Fibroblast of pulmonary artery (primary cell): Measurements from ENCODE around the gene REM1.
A peak's percentile ranks its signal among the peaks of the same experiment; 100 is the strongest.
"Not testable (repeated sequence)": the region's sequence is repeated elsewhere in the genome, so short reads cannot be mapped to it uniquely, and the experiment has no call there.

Experiments used
- DNase-seq: peaks from one replicate; pipeline ENCODE4 v3.0.0-alpha.2; 2010; ENCODE audit warnings: low read depth
- H3K4me3 ChIP-seq: replicated peaks from 2 replicates; pipeline ENCODE4 v1.5.1; 2011; ENCODE audit warnings: low read depth, mild to moderate bottlenecking, control low read depth, low read length, moderate library complexity
- CTCF ChIP-seq: IDR thresholded peaks from 2 replicates; pipeline ENCODE4 v1.5.1; 2011; ENCODE audit warnings: mild to moderate bottlenecking, control low read depth, low read length, inconsistent platforms; ENCODE audit errors: missing control alignments

Gene REM1

GRCh38 chr20:31474758-31475427 is at the start of gene REM1, which contains the start of gene DEFB124:
REM1 (plus strand) TSS chr20:31475288; CDS start chr20:31476446, 1,158 bp downstream.
DEFB124 (minus strand) TSS chr20:31475127; CDS start chr20:31473013, 2,114 bp downstream.
- DNase-seq, result no peak
- peak within 1 kb of the TSS; percentile 48 for H3K4me3 ChIP-seq
- no peak for TF ChIP-seq CTCF

- no peak for TF ChIP-seq CTCF
- no peak for DNase-seq
- no peak overlapping the region for H3K4me3 ChIP-seq
Measured at GRCh38 chr20:31425797-31426196, 49.3 kb upstream of the REM1 start.

- H3K4me3 ChIP-seq, DNase-seq: not testable (repeated sequence)
Measured at GRCh38 chr20:31426891-31427551, 48.1 kb upstream of the REM1 start.

GRCh38 chr20:31427576-31427975 is 47.5 kb upstream of the REM1 start:
- DNase-seq, H3K4me3 ChIP-seq: not testable (repeated sequence)

- no peak for TF ChIP-seq CTCF
- no peak overlapping the region for H3K4me3 ChIP-seq
- DNase-seq, result no peak
Measured at GRCh38 chr20:31430568-31431115, 44.4 kb upstream of the REM1 start.

- no peak for DNase-seq
- peak; percentile 10 for TF ChIP-seq CTCF
- H3K4me3 ChIP-seq, result no peak within 1 kb of the TSS
Measured at GRCh38 chr20:31440012-31440659, 35.0 kb upstream of the REM1 start, which contains the start of gene DEFB123. DEFB123 (plus strand) TSS chr20:31440632; CDS start chr20:31440699, 67 bp downstream.

- no peak for DNase-seq
- H3K4me3 ChIP-seq, result no peak overlapping the region
- no peak for TF ChIP-seq CTCF
Measured at GRCh38 chr20:31446084-31446819, 28.8 kb upstream of the REM1 start.
